ENCODE measurements around the gene PDE4D. TPM values are rescaled to one million over a fixed set of nuclear protein-coding genes. Genes with fewer than 3 reads are reported as not detected.

The PDE4D gene
- total and polyA plus RNA-seq, 2 experiments from 2014 or later = 4.3 to 9.7 TPM

DNA sequence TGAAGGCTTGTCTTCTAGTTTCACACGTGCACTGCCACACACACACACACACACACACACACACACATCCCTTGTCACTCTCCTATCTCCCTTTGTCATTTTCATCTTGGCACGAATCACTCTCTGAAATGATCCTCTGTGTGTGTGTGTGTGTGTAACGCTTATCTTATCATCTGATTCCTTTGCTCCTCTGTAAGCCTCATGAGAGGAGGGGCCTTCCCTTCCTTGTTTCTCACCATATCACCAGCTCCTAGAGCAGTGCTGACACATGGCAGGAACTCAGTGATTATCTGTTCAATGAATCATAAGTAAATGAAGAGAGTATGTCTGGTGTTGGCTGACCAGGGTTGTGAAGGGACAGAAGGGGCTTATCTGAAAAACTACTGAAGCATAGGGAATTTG, 53.3 kb downstream of the PDE4D start:
- H3K36me3 ChIP-seq (ENCODE audit: low read depth) = no peaks in the 10 kb centered on the region
- H3K27ac ChIP-seq = no peak overlapping the region
- no peaks in the 10 kb centered on the region for H3F3A ChIP-seq (ENCODE audit: insufficient read depth)
- no peak overlapping the region for H3K9ac ChIP-seq
- peaks cover 64% of the 10 kb centered on the region for H3K27me3 ChIP-seq (replicated peaks; ENCODE audit: insufficient read depth)
- no peak overlapping the region for H3K4me2 ChIP-seq (ENCODE audit: unreplicated experiment)
- in situ Hi-C loops (cut with MboI) = no loop called here
- no peaks in the 10 kb centered on the region for H4K20me1 ChIP-seq (ENCODE audit: insufficient read depth)
- DNase-seq = peak; percentile 3
- no peak overlapping the region for H3K4me3 ChIP-seq
- H3K4me1 ChIP-seq (ENCODE audit: insufficient read depth) = no peaks in the 10 kb centered on the region
- 47 to 54% methylated on average over 3 of the region's 3 CpGs for WGBS, 2 experiments (ENCODE audit: low coverage in 1 of 2, low lambda C conversion rate in 2 of 2, missing lambda C conversion rate in 2 of 2)
- no peaks in the 10 kb centered on the region for H3K9me3 ChIP-seq (ENCODE audit: low read depth)
- TF ChIP-seq EZH2 (IDR thresholded peaks at IDR 0.05; ENCODE audit: insufficient read depth, poor library complexity, severe bottlenecking) (no peak), EZH2phosphoT487 (IDR thresholded peaks at IDR 0.05; ENCODE audit: insufficient read depth, low read depth) (no peak)
- H2AFZ ChIP-seq = no peak overlapping the region
- no peaks in the 10 kb centered on the region for H3K79me2 ChIP-seq (ENCODE audit: insufficient read depth)
- no peaks in the 10 kb centered on the region for H3K9me2 ChIP-seq (ENCODE audit: insufficient read depth)

- H3K9me2 ChIP-seq (ENCODE audit: insufficient read depth) = no peaks in the 10 kb centered on the region
- 69 to 70% methylated on average over 2 of the region's 2 CpGs for WGBS, 2 experiments (ENCODE audit: low coverage in 1 of 2, low lambda C conversion rate in 2 of 2, missing lambda C conversion rate in 2 of 2)
- no peak overlapping the region for H3K4me3 ChIP-seq
- no peak for TF ChIP-seq EZH2phosphoT487 (IDR thresholded peaks at IDR 0.05; ENCODE audit: insufficient read depth, low read depth)
- TF ChIP-seq EZH2 (IDR thresholded peaks at IDR 0.05; ENCODE audit: insufficient read depth, poor library complexity, severe bottlenecking) = no peak
- no peaks in the 10 kb centered on the region for H3K9me3 ChIP-seq (ENCODE audit: low read depth)
- H3K27me3 ChIP-seq (replicated peaks; ENCODE audit: insufficient read depth) = peaks cover 70% of the 10 kb centered on the region
- H3K27ac ChIP-seq = no peak overlapping the region
- no peaks in the 10 kb centered on the region for H3K36me3 ChIP-seq (ENCODE audit: low read depth)
- no peaks in the 10 kb centered on the region for H3K79me2 ChIP-seq (ENCODE audit: insufficient read depth)
- H3K9ac ChIP-seq = no peak overlapping the region
- H3K4me2 ChIP-seq (ENCODE audit: unreplicated experiment) = no peak overlapping the region
- no peak for DNase-seq
- in situ Hi-C loops (cut with MboI) = no loop called here
- H3K4me1 ChIP-seq (ENCODE audit: insufficient read depth) = no peaks in the 10 kb centered on the region
- H2AFZ ChIP-seq = no peak overlapping the region
- no peaks in the 10 kb centered on the region for H4K20me1 ChIP-seq (ENCODE audit: insufficient read depth)
- no peaks in the 10 kb centered on the region for H3F3A ChIP-seq (ENCODE audit: insufficient read depth)
Measured at GRCh38 chr5:59838989-59839388, 54.5 kb downstream of the PDE4D start.

DNA sequence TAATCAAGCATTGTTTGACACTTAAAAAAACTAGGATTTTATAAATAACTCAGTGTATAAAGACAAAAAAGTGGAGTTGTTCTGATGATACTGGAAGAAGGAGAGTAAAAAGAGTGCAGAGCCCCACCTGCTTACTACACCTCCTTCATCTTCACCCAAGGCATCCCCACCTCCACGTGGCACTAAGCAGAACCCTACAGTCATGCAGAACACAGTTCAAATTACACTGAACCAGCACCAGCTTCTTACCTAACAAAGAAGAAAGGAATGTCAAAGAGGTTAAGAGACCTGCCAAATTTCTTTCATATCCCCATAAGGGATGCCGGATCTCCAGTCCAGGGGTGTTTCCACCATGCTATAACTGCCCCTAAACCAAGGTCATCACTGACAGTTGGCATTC, 55.5 kb downstream of the PDE4D start:
- Histone ChIP-seq H3K4me3 (no peak overlapping the region), H3K4me1 (ENCODE audit: insufficient read depth) (no peaks in the 10 kb centered on the region), H3K27me3 (replicated peaks; ENCODE audit: insufficient read depth) (peaks cover 70% of the 10 kb centered on the region), H3K36me3 (ENCODE audit: low read depth) (no peaks in the 10 kb centered on the region), H3K27ac (no peak overlapping the region), H3K9ac (no peak overlapping the region), H3K9me2 (ENCODE audit: insufficient read depth) (no peaks in the 10 kb centered on the region), H3K9me3 (ENCODE audit: low read depth) (no peaks in the 10 kb centered on the region), H4K20me1 (ENCODE audit: insufficient read depth) (no peaks in the 10 kb centered on the region), H2AFZ (no peak overlapping the region), H3F3A (ENCODE audit: insufficient read depth) (no peaks in the 10 kb centered on the region), H3K79me2 (ENCODE audit: insufficient read depth) (no peaks in the 10 kb centered on the region), H3K4me2 (ENCODE audit: unreplicated experiment) (no peak overlapping the region)
- in situ Hi-C loops (cut with MboI) = no loop called here
- 39 to 41% methylated on average over 2 of the region's 2 CpGs for WGBS, 2 experiments (ENCODE audit: low coverage in 1 of 2, low lambda C conversion rate in 2 of 2, missing lambda C conversion rate in 2 of 2)
- DNase-seq = no peak
- TF ChIP-seq EZH2 (IDR thresholded peaks at IDR 0.05; ENCODE audit: insufficient read depth, poor library complexity, severe bottlenecking) (no peak), EZH2phosphoT487 (IDR thresholded peaks at IDR 0.05; ENCODE audit: insufficient read depth, low read depth) (no peak)

GRCh38 chr5:59837071-59837470, 56.5 kb downstream of the PDE4D start:
- Histone ChIP-seq H3K79me2 (ENCODE audit: insufficient read depth) (no peaks in the 10 kb centered on the region), H3K9me3 (ENCODE audit: low read depth) (no peaks in the 10 kb centered on the region), H3K36me3 (ENCODE audit: low read depth) (no peaks in the 10 kb centered on the region), H3K4me3 (no peak overlapping the region), H4K20me1 (ENCODE audit: insufficient read depth) (no peaks in the 10 kb centered on the region), H3F3A (ENCODE audit: insufficient read depth) (no peaks in the 10 kb centered on the region), H3K9ac (no peak overlapping the region), H3K27ac (no peak overlapping the region), H3K27me3 (replicated peaks; ENCODE audit: insufficient read depth) (peaks cover 72% of the 10 kb centered on the region), H2AFZ (no peak overlapping the region), H3K4me1 (ENCODE audit: insufficient read depth) (no peaks in the 10 kb centered on the region), H3K4me2 (ENCODE audit: unreplicated experiment) (no peak overlapping the region), H3K9me2 (ENCODE audit: insufficient read depth) (no peaks in the 10 kb centered on the region)
- 69 to 79% methylated on average over 1 of the region's 1 CpG for WGBS, 2 experiments (ENCODE audit: low coverage in 1 of 2, low lambda C conversion rate in 2 of 2, missing lambda C conversion rate in 2 of 2)
- no peak for DNase-seq
- in situ Hi-C loops (cut with MboI) = no loop called here
- TF ChIP-seq EZH2phosphoT487 (IDR thresholded peaks at IDR 0.05; ENCODE audit: insufficient read depth, low read depth) (no peak), EZH2 (IDR thresholded peaks at IDR 0.05; ENCODE audit: insufficient read depth, poor library complexity, severe bottlenecking) (no peak)

- no peak for TF ChIP-seq EZH2 (IDR thresholded peaks at IDR 0.05; ENCODE audit: insufficient read depth, poor library complexity, severe bottlenecking)
- no peak for TF ChIP-seq EZH2phosphoT487 (IDR thresholded peaks at IDR 0.05; ENCODE audit: insufficient read depth, low read depth)
- Histone ChIP-seq H3K9me2 (ENCODE audit: insufficient read depth) (no peaks in the 10 kb centered on the region), H3K27ac (no peak overlapping the region), H3K4me1 (ENCODE audit: insufficient read depth) (no peaks in the 10 kb centered on the region), H3K27me3 (replicated peaks; ENCODE audit: insufficient read depth) (peaks cover 73% of the 10 kb centered on the region), H3K4me2 (ENCODE audit: unreplicated experiment) (no peak overlapping the region), H3K4me3 (no peak overlapping the region), H3F3A (ENCODE audit: insufficient read depth) (no peaks in the 10 kb centered on the region), H2AFZ (no peak overlapping the region), H4K20me1 (ENCODE audit: insufficient read depth) (no peaks in the 10 kb centered on the region), H3K36me3 (ENCODE audit: low read depth) (no peaks in the 10 kb centered on the region), H3K79me2 (ENCODE audit: insufficient read depth) (no peaks in the 10 kb centered on the region), H3K9ac (no peak overlapping the region), H3K9me3 (ENCODE audit: low read depth) (no peaks in the 10 kb centered on the region)
- no peak for DNase-seq
- in situ Hi-C loops (cut with MboI) = no loop called here
- WGBS, 2 experiments (ENCODE audit: low coverage in 1 of 2, low lambda C conversion rate in 2 of 2, missing lambda C conversion rate in 2 of 2) = 41 to 50% methylated on average over 3 of the region's 3 CpGs
Measured at GRCh38 chr5:59835800-59836199, 57.7 kb downstream of the PDE4D start.

Data from GM23248 (cell line).